IPS-20b (cell line): ENCODE results near the gene NTF3.

ENCODE experiments used
- H3K27ac ChIP-seq: one replicate; pipeline ENCODE4 v1.5.1; 2013; ENCODE audit warnings: low read length
- H3K27me3 ChIP-seq: 2 replicates; pipeline ENCODE4 v1.6.1; 2013; ENCODE audit warnings: mild to moderate bottlenecking, low read length, inconsistent platforms; ENCODE audit not compliant: insufficient read depth
- H3K36me3 ChIP-seq: 2 replicates; pipeline ENCODE4 v1.6.1; 2013; ENCODE audit warnings: low read depth, mild to moderate bottlenecking, inconsistent platforms, low read length, moderate library complexity; ENCODE audit not compliant: insufficient read depth
- H3K4me1 ChIP-seq: 2 replicates; pipeline ENCODE4 v1.6.1; 2013; ENCODE audit warnings: mild to moderate bottlenecking, control low read depth, inconsistent platforms, low read length, moderate library complexity; ENCODE audit not compliant: insufficient read depth
- H3K4me3 ChIP-seq: 2 replicates; pipeline ENCODE4 v1.5.1; 2013; ENCODE audit warnings: mild to moderate bottlenecking, low read length, inconsistent platforms
- H3K9ac ChIP-seq: 2 replicates; pipeline ENCODE4 v1.6.1; 2013; ENCODE audit warnings: low read depth, mild to moderate bottlenecking, inconsistent platforms, low read length, moderate library complexity
- H3K9me3 ChIP-seq: 2 replicates; pipeline ENCODE4 v1.6.1; 2013; ENCODE audit warnings: mild to moderate bottlenecking, low read depth, low read length, inconsistent platforms; ENCODE audit not compliant: insufficient read depth

The NTF3 gene

GRCh38 chr12:5481645-5482044 is 49.7 kb downstream of the NTF3 start:
- Histone ChIP-seq H3K36me3 (no peaks in the 10 kb centered on the region), H3K4me3 (no peak overlapping the region), H3K9me3 (no peaks in the 10 kb centered on the region), H3K27me3 (peaks cover 12% of the 10 kb centered on the region), H3K9ac (no peak overlapping the region), H3K27ac (no peak overlapping the region), H3K4me1 (peaks cover 19% of the 10 kb centered on the region; the same call in 1 of the 2 replicates)

- Histone ChIP-seq H3K4me1 (peaks cover 11% of the 10 kb centered on the region; the same call in 1 of the 2 replicates), H3K27ac (no peak overlapping the region), H3K36me3 (no peaks in the 10 kb centered on the region), H3K4me3 (no peak overlapping the region), H3K9me3 (no peaks in the 10 kb centered on the region), H3K9ac (no peak overlapping the region), H3K27me3 (peaks cover 4% of the 10 kb centered on the region)
Observed at GRCh38 chr12:5484426-5484825, 52.5 kb downstream of the NTF3 start.

- Histone ChIP-seq H3K27me3 (no peaks in the 10 kb centered on the region; the same call in 1 of the 2 replicates), H3K9ac (no peak overlapping the region), H3K4me1 (peaks cover 6% of the 10 kb centered on the region; the same call in 1 of the 2 replicates), H3K36me3 (no peaks in the 10 kb centered on the region), H3K4me3 (no peak overlapping the region), H3K27ac (no peak overlapping the region), H3K9me3 (no peaks in the 10 kb centered on the region)
Observed at GRCh38 chr12:5485454-5485853, 53.5 kb downstream of the NTF3 start.

GRCh38 chr12:5487076-5487475 is 55.2 kb downstream of the NTF3 start:
- Histone ChIP-seq H3K9me3 (no peaks in the 10 kb centered on the region), H3K36me3 (no peaks in the 10 kb centered on the region), H3K4me3 (no peak overlapping the region), H3K9ac (no peak overlapping the region), H3K4me1 (no peaks in the 10 kb centered on the region), H3K27ac (no peak overlapping the region), H3K27me3 (no peaks in the 10 kb centered on the region; the same call in 1 of the 2 replicates)

- Histone ChIP-seq H3K27me3 (no peaks in the 10 kb centered on the region; the same call in 1 of the 2 replicates), H3K36me3 (no peaks in the 10 kb centered on the region), H3K9ac (no peak overlapping the region), H3K27ac (no peak overlapping the region), H3K9me3 (no peaks in the 10 kb centered on the region), H3K4me3 (no peak overlapping the region), H3K4me1 (no peaks in the 10 kb centered on the region; the same call in 1 of the 2 replicates)
Observed at GRCh38 chr12:5487948-5488625, 56.2 kb downstream of the NTF3 start.

GRCh38 chr12:5488626-5488955 is 56.7 kb downstream of the NTF3 start:
- Histone ChIP-seq H3K27me3 (no peaks in the 10 kb centered on the region; the same call in 1 of the 2 replicates), H3K4me1 (no peaks in the 10 kb centered on the region; the same call in 1 of the 2 replicates), H3K27ac (no peak overlapping the region)

GRCh38 chr12:5489017-5489416 is 57.1 kb downstream of the NTF3 start:
- Histone ChIP-seq H3K27ac (no peak overlapping the region), H3K4me1 (no peaks in the 10 kb centered on the region; the same call in 1 of the 2 replicates), H3K9me3 (no peaks in the 10 kb centered on the region), H3K4me3 (no peak overlapping the region), H3K9ac (no peak overlapping the region), H3K36me3 (no peaks in the 10 kb centered on the region), H3K27me3 (no peaks in the 10 kb centered on the region; the same call in 1 of the 2 replicates)

More at GRCh38 chr12:5488626-5488955, 56.7 kb downstream of the NTF3 start:
- Histone ChIP-seq H3K4me3 (no peak overlapping the region), H3K9me3 (no peaks in the 10 kb centered on the region), H3K36me3 (no peaks in the 10 kb centered on the region), H3K9ac (no peak overlapping the region)

- H3K27me3 ChIP-seq = no peaks in the 10 kb centered on the region; the same call in 1 of the 2 replicates
- no peaks in the 10 kb centered on the region for H3K9me3 ChIP-seq
- H3K27ac ChIP-seq = no peak overlapping the region
- H3K36me3 ChIP-seq = no peaks in the 10 kb centered on the region
- H3K9ac ChIP-seq = no peak overlapping the region
- H3K4me3 ChIP-seq = no peak overlapping the region
- no peaks in the 10 kb centered on the region; the same call in 1 of the 2 replicates for H3K4me1 ChIP-seq
Observed at GRCh38 chr12:5489760-5490406, 58.0 kb downstream of the NTF3 start.

- H3K4me1 ChIP-seq = no peaks in the 10 kb centered on the region; the same call in 1 of the 2 replicates
- no peaks in the 10 kb centered on the region for H3K9me3 ChIP-seq
- no peaks in the 10 kb centered on the region for H3K36me3 ChIP-seq
- no peaks in the 10 kb centered on the region; the same call in 1 of the 2 replicates for H3K27me3 ChIP-seq
- H3K9ac ChIP-seq = no peak overlapping the region
- H3K27ac ChIP-seq = no peak overlapping the region
- H3K4me3 ChIP-seq = no peak overlapping the region
Observed at GRCh38 chr12:5492562-5492961, 60.7 kb downstream of the NTF3 start.

GRCh38 chr12:5493018-5493417 is 61.1 kb downstream of the NTF3 start:
- Histone ChIP-seq H3K36me3 (no peaks in the 10 kb centered on the region), H3K9me3 (no peaks in the 10 kb centered on the region), H3K27me3 (no peaks in the 10 kb centered on the region; the same call in 1 of the 2 replicates), H3K9ac (no peak overlapping the region), H3K4me1 (no peaks in the 10 kb centered on the region; the same call in 1 of the 2 replicates), H3K4me3 (no peak overlapping the region), H3K27ac (no peak overlapping the region)

- Histone ChIP-seq H3K27me3 (no peaks in the 10 kb centered on the region; the same call in 1 of the 2 replicates), H3K9ac (no peak overlapping the region), H3K36me3 (no peaks in the 10 kb centered on the region), H3K9me3 (no peaks in the 10 kb centered on the region), H3K4me1 (no peaks in the 10 kb centered on the region; the same call in 1 of the 2 replicates), H3K27ac (no peak overlapping the region), H3K4me3 (no peak overlapping the region)
Observed at GRCh38 chr12:5494343-5494742, 62.4 kb downstream of the NTF3 start.
